Thymus (tissue), 11 donors: ENCODE results near the gene DCAF6. TPM values are rescaled to one million over a fixed set of nuclear protein-coding genes. Genes with fewer than 3 reads are reported as not detected.

Source experiments
- DNase-seq, 9 donors: peaks; one replicate each; pipeline ENCODE4 v3.0.0-alpha.2; 2013; ENCODE audit warnings: low spot score in 9 of 9, low read depth in 6 of 9, missing footprints in 1 of 9
- H3K27ac ChIP-seq, 2 donors: one replicate each; pipeline ENCODE4 v1.5.1; 2013; ENCODE audit warnings: control low read depth in 1 of 2, low read depth in 1 of 2, low read length in 1 of 2, mild to moderate bottlenecking in 1 of 2, moderate library complexity in 1 of 2
- H3K27me3 ChIP-seq, 2 donors: one replicate each; pipeline ENCODE4 v1.5.1; 2013; ENCODE audit warnings: low read length in 1 of 2; ENCODE audit not compliant: control insufficient read depth in 2 of 2, insufficient read depth in 1 of 2
- H3K36me3 ChIP-seq, 2 donors: one replicate each; pipeline ENCODE4 v1.5.1; 2013; ENCODE audit warnings: low read length in 1 of 2, mild to moderate bottlenecking in 1 of 2, moderate library complexity in 1 of 2; ENCODE audit not compliant: control insufficient read depth in 2 of 2, insufficient read depth in 2 of 2
- H3K4me1 ChIP-seq, 2 donors: one replicate each; pipeline ENCODE4 v1.5.1; 2013; ENCODE audit warnings: low read length in 2 of 2; ENCODE audit not compliant: control insufficient read depth in 2 of 2, insufficient read depth in 2 of 2
- H3K4me3 ChIP-seq, 2 donors: one replicate each; pipeline ENCODE4 v1.5.1; 2013; ENCODE audit warnings: low read length in 2 of 2, control low read depth in 1 of 2, mild to moderate bottlenecking in 1 of 2
- H3K9me3 ChIP-seq, 2 donors: one replicate each; pipeline ENCODE4 v1.5.1; 2013; ENCODE audit warnings: low read length in 1 of 2, mild to moderate bottlenecking in 1 of 2; ENCODE audit not compliant: control insufficient read depth in 2 of 2, insufficient read depth in 1 of 2
- WGBS: extraction: QIAGEN DNeasy Blood & Tissue Kit; methylation state at CpG from one replicate; pipeline ENCODE4 v1.1.7; 2013; 5-methylcytosine and 5-hydroxymethylcytosine counted together
- polyA plus RNA-seq: library from polyadenylated mRNA; stranded (reverse); fragments of 200-250 nt; gene quantifications from one replicate; pipeline ENCODE4 v1.2.3, GENCODE V29; 2013
- total RNA-seq: library from RNA; stranded (reverse); fragments of 120-200 nt; gene quantifications from one replicate; pipeline ENCODE4 v1.2.4, GENCODE V29; 2013
- donor health status: healthy.

The DCAF6 gene
- total and polyA plus RNA-seq, 2 donors, result 28.0 to 51.7 TPM

DNA sequence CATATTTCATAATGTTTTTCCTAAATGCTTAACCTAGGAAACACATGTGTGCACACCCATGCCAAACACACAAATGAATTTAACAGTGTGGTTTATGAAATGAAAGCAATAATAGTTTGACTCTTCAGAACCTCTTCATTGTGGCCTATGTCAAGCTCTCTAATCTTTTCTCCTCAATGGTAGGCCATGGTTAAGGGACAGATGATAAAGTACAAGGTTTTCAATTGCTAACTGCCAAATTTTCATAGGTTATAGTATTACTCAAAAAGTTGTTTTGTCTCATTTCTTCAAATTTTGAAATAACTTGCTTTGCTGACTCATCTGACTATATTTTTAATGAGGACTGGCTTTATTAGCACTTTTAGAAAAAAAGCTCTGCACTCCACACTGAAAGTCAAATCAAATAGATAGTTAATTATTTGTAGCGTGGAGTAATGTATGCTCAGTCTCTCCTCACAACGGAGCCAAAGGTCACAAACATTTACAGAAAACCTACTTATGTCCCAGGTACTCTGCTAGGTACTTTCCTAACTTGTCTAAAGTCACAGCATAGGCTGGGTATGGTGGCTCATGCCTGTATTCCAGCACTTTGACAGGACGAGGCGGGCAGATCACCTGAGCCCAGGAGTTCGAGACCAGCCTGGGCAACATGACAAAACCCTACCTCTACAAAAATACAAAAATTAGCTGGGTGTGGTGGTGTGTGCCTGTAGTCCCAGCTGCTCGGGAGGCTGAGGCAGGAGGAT lies 19.5 kb upstream of the DCAF6 start:
- Histone ChIP-seq H3K27ac (no peak overlapping the region), H3K36me3 (peaks cover 6% of the 10 kb centered on the region in 2 donors), H3K27me3 (no peaks in the 10 kb centered on the region), H3K9me3 (no peaks in the 10 kb centered on the region), H3K4me1 (no peaks in the 10 kb centered on the region), H3K4me3 (no peak overlapping the region)
- no peak for DNase-seq
- WGBS, result 98% methylated on average over 6 of the region's 6 CpGs

DNA sequence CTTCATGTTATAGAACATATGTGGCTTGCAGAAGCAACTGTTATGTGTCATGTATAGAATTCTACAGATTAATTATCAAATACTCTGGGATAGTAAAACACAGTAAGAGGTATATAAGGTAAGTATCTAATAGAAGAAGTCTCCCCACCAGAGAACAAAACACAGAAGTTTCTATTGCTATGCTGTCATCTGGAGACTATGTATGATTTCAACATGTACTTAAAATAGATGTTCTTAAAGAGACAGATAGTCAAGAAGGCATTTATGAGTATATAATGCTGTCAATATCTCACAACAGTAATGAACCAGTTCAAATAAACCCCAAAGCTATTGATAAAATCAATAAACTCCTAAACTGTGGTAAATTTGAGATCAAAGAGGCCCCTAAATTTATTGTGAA lies 14.5 kb upstream of the DCAF6 start:
- no peaks in the 10 kb centered on the region for H3K9me3 ChIP-seq
- H3K27ac ChIP-seq, result no peak overlapping the region
- no peak for DNase-seq
- H3K27me3 ChIP-seq, result no peaks in the 10 kb centered on the region
- H3K4me1 ChIP-seq, result no peaks in the 10 kb centered on the region
- H3K36me3 ChIP-seq, result peaks cover 0 to 2% of the 10 kb centered on the region in 2 donors
- H3K4me3 ChIP-seq, result no peak overlapping the region

DNA sequence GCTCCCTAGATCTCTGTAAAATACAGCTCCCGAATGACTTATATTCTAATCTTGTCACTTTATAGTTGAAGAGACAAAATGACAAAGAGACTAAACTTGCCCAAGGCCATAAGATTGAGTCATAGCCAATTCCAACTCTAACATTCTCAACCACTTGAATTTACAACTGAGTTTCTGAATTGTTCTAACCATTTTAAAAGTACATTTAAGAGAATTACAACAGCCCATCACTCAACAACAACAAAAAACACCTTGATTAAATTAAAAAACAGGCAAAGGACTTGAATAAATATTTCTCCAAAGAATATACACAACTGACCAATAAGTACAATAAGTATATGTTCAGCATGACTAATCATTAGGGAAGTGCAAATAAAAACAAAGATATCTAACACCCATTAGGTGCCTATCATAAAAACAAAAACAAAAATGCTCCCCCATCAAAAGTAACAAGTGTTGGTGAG lies 13.8 kb upstream of the DCAF6 start:
- Histone ChIP-seq H3K4me3 (no peak overlapping the region), H3K27ac (no peak overlapping the region), H3K27me3 (no peaks in the 10 kb centered on the region), H3K36me3 (no peaks in the 10 kb centered on the region), H3K9me3 (no peaks in the 10 kb centered on the region), H3K4me1 (no peaks in the 10 kb centered on the region)
- no peak for DNase-seq
- WGBS, result 95% methylated on average over 1 of the region's 1 CpG

DNA sequence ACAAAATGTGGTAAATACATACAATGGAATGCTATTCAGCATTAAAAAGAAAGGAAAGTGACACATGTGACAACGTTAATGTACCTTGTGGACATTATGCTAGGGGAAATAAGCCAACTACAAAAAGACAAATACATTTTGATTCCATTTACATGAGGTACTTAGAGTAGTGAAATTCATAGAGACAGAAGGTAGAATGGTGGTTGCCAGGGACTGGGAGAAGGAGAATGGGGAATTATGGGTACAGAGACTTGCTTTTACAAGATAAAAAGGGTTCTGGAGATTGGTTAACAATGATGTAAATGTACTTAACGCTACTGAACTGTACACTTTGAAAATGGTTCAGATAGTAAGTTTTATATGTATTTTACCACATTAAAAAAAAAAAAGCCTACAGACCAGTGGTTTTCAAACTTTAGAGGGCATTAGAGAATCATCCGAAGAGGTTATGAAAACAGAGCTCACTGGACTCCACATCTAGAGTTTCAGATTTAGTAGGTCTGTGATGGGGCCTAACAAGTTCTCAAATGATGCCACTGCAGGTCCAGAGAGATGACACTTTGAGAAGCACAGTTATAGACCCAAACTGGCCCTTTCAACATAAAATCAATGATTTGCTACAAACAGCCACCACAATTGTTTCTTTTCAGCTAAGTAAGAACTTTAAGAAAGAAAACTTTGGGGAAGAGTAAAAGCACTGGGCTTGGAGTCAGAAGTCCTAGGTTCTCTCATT lies 13.0 kb upstream of the DCAF6 start:
- H3K27me3 ChIP-seq, result no peaks in the 10 kb centered on the region
- DNase-seq, result no peak
- no peaks in the 10 kb centered on the region for H3K36me3 ChIP-seq
- no peak overlapping the region for H3K27ac ChIP-seq
- H3K4me3 ChIP-seq, result no peak overlapping the region
- no peaks in the 10 kb centered on the region for H3K9me3 ChIP-seq
- H3K4me1 ChIP-seq, result no peaks in the 10 kb centered on the region
- 97% methylated on average over 3 of the region's 3 CpGs for WGBS

DNA sequence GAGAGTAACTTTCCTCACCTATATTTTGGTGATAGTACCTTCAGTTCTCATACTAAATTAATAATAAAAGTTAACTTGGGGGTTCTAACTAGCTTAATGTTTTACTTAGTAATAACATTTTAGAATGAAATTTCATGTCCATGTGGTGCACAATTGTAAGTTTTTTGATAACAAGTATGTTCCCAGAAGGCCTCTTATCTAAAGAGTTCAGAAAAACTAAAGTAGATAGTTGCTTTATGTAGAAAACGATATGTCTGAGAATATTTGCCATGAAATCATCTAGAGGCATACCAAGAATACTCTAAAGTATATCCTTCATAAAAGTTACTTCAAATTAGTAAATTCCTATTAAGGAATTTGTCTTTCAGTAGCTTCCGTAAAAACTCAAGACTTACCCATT lies 12.4 kb upstream of the DCAF6 start:
- WGBS, result 98% methylated on average over 2 of the region's 2 CpGs
- Histone ChIP-seq H3K4me1 (no peaks in the 10 kb centered on the region), H3K36me3 (no peaks in the 10 kb centered on the region), H3K9me3 (no peaks in the 10 kb centered on the region), H3K4me3 (no peak overlapping the region), H3K27me3 (no peaks in the 10 kb centered on the region), H3K27ac (no peak overlapping the region)
- DNase-seq, result no peak

DNA sequence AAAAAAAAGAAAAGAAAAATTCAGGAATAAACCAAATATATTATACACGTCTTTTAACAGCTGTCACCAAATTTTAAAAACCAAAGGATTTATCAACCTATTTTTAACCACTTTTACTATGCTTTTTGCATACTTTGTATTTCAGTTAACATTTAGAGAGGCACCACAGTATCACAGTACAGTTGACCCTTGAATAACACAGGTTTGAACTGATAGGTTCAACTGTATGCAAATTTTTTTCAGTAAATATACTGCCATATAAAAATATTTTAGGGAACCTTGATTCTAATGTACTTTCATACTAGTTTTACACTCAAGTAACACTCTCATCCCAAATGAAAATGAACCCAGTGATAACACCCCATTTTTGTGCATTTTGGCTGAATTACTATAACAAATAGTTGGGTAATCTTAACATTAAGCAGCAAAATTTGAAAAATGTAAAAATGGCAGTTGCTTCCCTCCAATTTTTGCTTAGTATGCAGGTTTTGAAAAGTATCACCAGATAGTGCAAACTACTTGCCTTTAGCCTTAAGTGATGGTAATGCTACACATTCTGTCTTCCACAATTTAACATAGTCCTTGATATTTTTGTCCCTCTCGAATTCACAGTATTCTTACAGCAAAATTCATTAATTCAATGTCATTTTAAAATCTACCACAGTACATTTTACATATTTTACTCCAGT lies 11.8 kb upstream of the DCAF6 start:
- Histone ChIP-seq H3K36me3 (no peaks in the 10 kb centered on the region), H3K27ac (no peak overlapping the region), H3K4me3 (no peak overlapping the region), H3K4me1 (no peaks in the 10 kb centered on the region), H3K9me3 (no peaks in the 10 kb centered on the region), H3K27me3 (no peaks in the 10 kb centered on the region)
- DNase-seq, result no peak
- WGBS, result 99% methylated on average over 2 of the region's 2 CpGs

DNA sequence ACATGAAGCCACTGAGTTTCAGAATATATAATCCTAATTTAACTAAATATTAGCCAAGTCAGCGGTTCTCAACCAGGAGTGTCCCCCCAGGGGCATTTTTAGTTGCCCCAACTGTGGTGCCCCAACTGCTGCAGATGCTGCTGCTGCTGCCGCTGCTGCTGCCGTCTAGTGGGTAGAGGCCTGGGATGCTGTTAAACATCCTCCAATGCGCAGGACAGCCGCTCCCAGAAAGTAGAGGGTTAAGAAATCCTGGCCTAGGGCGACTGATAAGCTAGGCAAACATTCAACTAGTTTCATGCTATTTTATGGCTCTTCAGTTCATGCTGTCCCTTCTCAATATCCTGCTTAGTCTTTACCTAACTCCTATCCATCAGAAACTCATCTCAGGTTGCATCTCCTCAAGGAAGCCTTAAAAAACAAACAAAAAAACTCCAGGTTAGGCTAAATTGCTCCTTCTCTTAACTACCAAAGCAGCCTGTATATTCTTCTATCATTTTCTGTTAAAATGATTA lies 9.9 kb upstream of the DCAF6 start:
- WGBS, result 98% methylated on average over 6 of the region's 6 CpGs
- no peak overlapping the region for H3K4me3 ChIP-seq
- no peak overlapping the region for H3K27ac ChIP-seq
- no peaks in the 10 kb centered on the region for H3K36me3 ChIP-seq
- DNase-seq, result no peak
- no peaks in the 10 kb centered on the region for H3K27me3 ChIP-seq
- no peaks in the 10 kb centered on the region for H3K9me3 ChIP-seq
- no peaks in the 10 kb centered on the region for H3K4me1 ChIP-seq

DNA sequence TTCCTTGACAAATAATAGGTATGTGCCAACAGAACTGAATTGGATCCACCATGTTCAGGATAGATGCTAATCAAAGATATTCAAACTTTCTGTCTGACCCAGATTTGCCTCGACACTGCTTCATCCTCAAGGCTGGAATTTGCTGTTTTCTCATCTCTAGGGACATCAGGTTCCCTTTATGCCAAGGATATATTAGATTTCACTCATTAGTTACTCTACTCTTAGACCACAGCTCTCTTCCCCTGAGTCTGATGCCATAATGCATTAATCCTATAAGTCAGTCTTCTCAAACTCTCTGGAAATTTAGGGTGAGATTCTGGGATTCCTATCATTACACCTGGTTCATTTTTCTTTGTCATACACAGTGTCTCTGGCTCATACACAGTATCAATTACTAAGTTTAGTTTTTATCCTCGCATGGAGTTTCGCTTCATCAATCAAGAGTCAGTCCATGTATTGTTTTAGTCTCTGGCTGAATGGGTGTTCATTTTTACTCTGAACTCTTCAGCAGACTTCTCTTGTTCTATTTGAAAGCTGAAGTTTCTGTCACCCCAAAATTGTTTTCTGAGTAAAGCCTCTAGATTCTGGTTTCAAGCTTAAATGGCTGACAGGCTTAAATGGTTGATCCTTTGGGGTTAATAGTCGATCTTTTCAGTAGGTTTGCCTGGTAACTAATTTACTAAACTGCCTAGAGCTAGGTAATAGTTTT lies 9.3 kb upstream of the DCAF6 start:
- Histone ChIP-seq H3K27ac (no peak overlapping the region), H3K9me3 (no peaks in the 10 kb centered on the region), H3K36me3 (no peaks in the 10 kb centered on the region), H3K4me1 (no peaks in the 10 kb centered on the region), H3K27me3 (no peaks in the 10 kb centered on the region), H3K4me3 (no peak overlapping the region)
- no peak for DNase-seq
- WGBS, result 92% methylated on average over 4 of the region's 4 CpGs
